Erythroblast (primary cell): Measurements from ENCODE around the gene CELA2B.

ENCODE experiments used
- DNase-seq, 2 experiments: peaks; one replicate each; lab custom pipeline; 2025; lab: John Stamatoyannopoulos, UW
- GATA1 ChIP-seq: IDR thresholded peaks from 2 replicates; pipeline ENCODE4 v1.6.1; 2011; ENCODE audit warnings: low read depth, mild to moderate bottlenecking, control low read depth, low read length, moderate library complexity
- POLR2A ChIP-seq: IDR thresholded peaks from 2 replicates; pipeline ENCODE4 v1.6.1; 2011; ENCODE audit warnings: mild to moderate bottlenecking, low read length

Gene CELA2B

GRCh38 chr1:15526021-15526489 is 50.2 kb downstream of the CELA2B start:
- DNase-seq, result no peak
- no peak for TF ChIP-seq GATA1
- TF ChIP-seq POLR2A, result no peak

DNA sequence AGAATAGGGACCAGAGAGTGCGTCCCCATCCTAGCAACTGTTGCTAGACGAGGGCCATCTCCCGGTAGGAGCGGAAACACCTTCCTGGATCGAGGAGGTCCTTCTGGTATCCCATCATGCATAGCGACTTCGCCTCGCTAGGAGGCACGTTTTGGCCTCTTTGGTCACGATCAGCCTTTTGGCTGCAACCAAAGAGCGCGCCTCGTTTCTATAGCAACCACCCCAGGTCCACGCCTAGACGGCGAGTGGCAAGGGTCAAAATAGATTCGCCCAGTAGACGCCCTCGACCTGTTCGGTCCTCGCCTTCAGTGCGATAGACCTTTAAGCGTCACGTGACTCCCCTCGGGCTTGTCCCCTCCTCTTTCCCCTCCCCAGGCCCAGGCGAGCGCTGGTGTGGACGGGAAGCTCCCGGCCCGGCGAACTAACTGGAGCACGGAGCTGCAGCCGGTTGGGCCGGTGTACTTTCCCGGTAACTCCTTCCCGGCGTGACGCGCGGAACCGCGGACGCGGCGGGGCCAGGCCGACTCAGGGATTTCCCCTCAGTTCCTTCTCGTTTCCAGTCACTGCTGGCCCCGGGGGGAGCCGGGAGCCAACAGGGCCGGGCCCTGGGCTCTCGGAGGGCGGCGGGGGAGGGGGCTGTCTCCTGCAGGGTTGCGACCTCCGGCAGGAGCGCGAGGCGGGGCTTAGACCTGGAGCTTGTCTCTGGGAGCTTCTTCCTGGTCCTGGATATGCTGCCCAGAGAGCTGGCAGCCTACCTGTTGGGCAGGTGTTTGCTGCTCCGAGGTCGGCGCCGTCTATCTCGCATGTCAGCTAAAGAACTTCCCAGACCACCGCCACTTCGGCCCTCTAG is 50.8 kb downstream of the CELA2B start, which contains the start of gene DNAJC16:
Gene DNAJC16, plus strand, starts transcription at position 359 of the 850 bp plus-strand sequence. CDS start 2,258 bp downstream, outside the sequence.
- TF ChIP-seq GATA1 (no peak), POLR2A (peak; percentile 85)

GRCh38 chr1:15531003-15531402 is 55.1 kb downstream of the CELA2B start:
- TF ChIP-seq POLR2A (no peak), GATA1 (no peak)
- no peak for DNase-seq

More for the DNA sequence above, 50.8 kb downstream of the CELA2B start, which contains the start of gene DNAJC16:
- peak; percentile 100 for DNase-seq

DNA sequence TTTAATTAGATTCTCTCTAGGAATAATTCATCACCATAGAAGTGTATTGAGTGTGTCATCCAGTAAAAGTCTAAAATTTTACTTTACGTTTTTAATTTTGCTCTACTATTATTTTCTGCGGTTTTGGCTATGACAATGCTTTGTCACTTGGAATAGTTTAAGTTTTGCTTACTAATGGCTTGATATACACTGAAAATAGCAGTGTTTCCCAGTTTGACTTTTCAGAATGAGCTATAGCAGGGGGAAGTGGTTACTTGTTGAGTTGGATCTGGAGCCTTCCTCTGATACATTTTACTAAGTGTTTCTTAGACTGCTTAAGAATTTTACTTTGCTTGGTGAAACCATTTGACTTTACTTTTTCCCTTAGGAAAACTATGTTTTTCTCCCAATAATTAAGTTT is 55.8 kb downstream of the CELA2B start:
- TF ChIP-seq GATA1 (no peak), POLR2A (no peak)
- no peak for DNase-seq

DNA sequence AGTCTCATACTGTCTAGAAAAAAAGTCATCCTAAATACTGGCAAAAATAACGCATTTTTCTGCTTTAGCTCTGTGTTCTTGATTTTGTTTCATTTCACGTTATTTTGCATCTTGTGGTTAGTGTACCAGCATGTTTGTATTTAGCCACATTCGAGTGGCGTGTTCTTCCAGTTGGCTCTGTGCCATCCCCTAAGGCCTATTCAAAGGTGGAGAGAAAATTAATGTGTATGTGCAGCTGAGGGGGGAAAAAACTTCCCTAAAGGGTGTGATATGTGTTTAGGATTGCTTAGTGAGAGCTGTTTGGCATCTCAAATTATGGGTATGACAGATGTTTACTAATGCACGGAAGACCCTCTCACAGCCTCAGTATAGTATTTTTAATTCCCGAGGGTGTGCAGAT is 62.9 kb downstream of the CELA2B start:
- TF ChIP-seq POLR2A (no peak), GATA1 (no peak)
- DNase-seq, result no peak

DNA sequence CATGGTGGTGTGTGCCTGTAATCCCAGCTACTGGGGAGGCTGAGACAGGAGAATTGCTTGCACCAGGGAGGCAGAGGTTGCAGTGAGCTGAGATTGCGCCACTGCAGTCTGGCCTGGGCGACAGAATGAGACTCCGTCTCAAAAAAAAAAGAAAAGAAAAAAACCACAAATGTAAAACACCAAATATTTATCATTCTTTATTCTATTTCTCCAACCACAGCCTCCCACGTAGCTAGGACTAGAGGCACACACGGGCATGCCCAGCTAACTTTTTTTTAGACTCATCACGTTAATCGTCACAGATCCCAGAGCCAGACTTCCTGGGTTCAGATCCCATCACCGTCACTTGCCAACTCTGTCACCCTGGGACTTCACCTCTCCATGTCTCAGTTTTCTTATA is 64.3 kb downstream of the CELA2B start:
- TF ChIP-seq GATA1 (no peak), POLR2A (no peak)
- DNase-seq, result no peak
